B cell (primary cell): Measurements from ENCODE around the gene CAMK2G.

ENCODE experiments used
- CTCF ChIP-seq: fragments of 200-600 bp; IDR thresholded peaks from one replicate; pipeline ENCODE4 v1.8.0; 2022; ENCODE audit warnings: antibody characterized with exemption, mild to moderate bottlenecking
- EZH2 ChIP-seq: IDR thresholded peaks from 2 replicates; pipeline ENCODE4 v1.6.1; 2012; ENCODE audit warnings: borderline replicate concordance, low read depth, mild to moderate bottlenecking, moderate library complexity, low read length; ENCODE audit not compliant: insufficient read depth, poor library complexity, severe bottlenecking

- no peak for TF ChIP-seq CTCF
- no peak for TF ChIP-seq EZH2
Observed at GRCh38 chr10:73872190-73872710, 2.1 kb downstream of the CAMK2G start.
